HG03469 (cell line): ENCODE data around the gene HMSD.
A peak's percentile ranks its signal among the peaks of the same experiment; 100 is the strongest.

ENCODE experiments used
- ATAC-seq: cut with Tn5 transposase; IDR thresholded peaks from one replicate; pipeline ENCODE4 v1.9.1; 2021; ENCODE audit warnings: mild to moderate bottlenecking, moderate library complexity, moderate number of reproducible peaks; ENCODE audit not compliant: unreplicated experiment

Gene HMSD

GRCh38 chr18:63953811-63954210 is 4.7 kb downstream of the HMSD start:
- no peak for ATAC-seq

- ATAC-seq: no peak
These were observed 7.7 kb downstream of the HMSD start for GRCh38 chr18:63956755-63957154.

DNA sequence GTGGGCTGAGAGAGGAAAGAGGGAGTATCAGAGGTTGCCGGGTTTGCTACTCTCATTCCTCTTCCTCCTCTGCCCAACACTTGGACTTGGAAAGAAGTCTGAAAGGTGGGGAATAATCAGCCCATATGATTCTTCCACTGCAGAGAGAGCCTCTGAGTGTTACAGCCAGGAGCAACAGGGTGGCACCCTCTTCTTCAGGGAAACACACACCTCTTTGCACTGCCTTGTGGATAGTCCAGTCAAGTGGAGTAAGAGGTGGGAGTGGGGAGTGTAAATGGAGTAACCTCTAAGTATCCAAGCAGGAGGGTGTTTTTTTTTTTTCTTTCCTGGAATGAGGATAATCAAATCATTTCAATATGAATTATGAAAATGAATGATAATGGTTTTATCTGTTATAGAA is 11.8 kb downstream of the HMSD start:
- no peak for ATAC-seq

DNA sequence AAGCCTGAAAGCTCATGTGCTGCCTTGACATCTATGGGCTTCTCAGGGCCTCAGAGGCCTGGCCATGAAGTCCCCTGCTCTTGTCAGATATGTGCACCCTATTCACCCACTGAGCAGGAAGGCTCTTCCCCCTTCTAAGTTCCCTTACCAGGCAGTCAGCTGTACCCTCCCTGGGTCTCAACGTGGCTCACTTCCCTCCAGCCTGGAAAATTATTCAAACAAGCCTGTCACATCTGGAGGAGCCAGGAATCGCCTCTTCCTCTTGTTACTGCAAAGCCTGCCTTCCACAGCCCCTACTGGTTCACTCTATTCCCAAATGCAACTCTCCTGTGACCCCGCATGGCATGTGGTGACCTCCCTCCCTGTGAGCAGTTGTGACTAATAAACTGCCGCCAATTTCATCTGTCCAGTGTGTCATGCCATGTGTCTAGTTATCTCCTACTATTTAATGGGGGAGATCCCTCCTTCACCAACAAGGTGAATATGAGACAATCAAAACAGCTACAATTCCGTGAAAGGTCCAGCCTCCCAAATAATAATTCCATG is 12.4 kb downstream of the HMSD start:
- no peak for ATAC-seq

- ATAC-seq: no peak
These were observed 13.0 kb downstream of the HMSD start for GRCh38 chr18:63962137-63962536.

- peak; percentile 79 for ATAC-seq
These were observed 14.6 kb downstream of the HMSD start for GRCh38 chr18:63963615-63964256.

GRCh38 chr18:63964908-63965307 is 15.8 kb downstream of the HMSD start:
- ATAC-seq: no peak

DNA sequence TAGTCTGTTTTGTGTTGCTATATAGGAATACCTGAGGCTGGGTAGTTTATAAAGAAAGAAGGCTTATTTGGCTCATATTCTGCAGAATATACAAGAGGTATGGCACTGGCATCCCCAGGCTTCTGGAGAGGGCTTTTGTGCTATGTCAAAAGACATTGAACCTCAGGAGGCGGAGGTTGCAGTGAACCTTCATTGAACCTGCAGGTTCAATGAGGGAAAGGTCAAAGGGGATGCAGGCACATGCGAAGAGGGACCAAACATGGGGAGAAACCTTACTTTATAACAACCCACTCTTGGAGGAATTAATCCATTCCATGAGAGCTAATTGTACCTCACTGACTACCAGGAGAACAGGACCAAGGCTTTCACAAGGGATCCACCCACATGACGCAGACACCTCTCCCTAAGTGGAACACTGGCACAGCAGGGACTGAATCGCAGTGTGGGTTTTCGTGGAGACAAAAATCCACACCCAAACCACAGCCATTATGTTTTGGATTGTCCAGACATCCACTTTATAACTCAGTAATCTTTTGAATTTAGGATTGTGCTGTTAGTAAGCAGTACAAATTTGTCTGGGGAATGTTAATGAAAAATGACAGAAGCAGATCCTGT is 16.7 kb downstream of the HMSD start:
- no peak for ATAC-seq

GRCh38 chr18:63969942-63970808 is 21.1 kb downstream of the HMSD start, which contains the start of gene SERPINB8:
SERPINB8 (plus strand) TSS chr18:63970081; CDS start chr18:63978309, 8,228 bp downstream.
- peak; percentile 84 for ATAC-seq

DNA sequence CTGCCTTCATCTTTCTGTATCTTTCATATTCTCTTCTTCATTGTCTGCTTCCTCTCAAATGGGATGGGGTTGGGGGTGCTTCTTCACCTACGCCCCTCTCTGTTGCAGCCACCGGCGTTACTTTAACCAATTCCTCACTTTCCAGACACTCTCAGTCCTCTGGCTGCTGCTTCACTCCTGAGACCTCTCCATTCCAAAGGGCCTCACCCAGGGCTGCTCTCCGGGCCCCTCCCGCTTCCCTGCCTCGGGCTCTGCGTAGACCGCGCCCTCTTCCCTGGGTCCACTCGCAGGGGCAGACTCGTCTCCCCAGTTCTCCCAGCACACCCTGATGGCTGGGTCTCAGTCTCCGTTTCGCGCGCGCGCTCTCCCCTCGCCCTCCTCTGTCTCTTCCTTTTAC is 21.7 kb downstream of the HMSD start:
- no peak for ATAC-seq

GRCh38 chr18:63971320-63972001 is 22.4 kb downstream of the HMSD start:
- no peak for ATAC-seq

DNA sequence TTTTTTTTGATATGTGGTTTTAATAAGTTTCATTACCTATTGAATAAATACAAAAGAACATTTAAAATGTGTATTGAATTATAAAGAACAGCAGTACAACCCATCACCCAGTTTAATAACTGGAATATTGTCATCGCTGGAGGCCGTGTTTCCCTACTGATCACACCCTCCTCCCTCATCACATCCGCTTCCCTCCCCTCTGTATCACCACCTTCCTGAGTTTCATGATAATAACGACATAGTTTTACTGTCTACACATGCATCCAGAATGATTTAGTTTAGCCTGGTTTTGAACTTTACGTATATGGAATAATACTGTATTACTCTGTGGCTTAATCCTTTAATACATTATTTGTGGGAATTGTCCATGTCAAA is 22.9 kb downstream of the HMSD start:
- no peak for ATAC-seq

DNA sequence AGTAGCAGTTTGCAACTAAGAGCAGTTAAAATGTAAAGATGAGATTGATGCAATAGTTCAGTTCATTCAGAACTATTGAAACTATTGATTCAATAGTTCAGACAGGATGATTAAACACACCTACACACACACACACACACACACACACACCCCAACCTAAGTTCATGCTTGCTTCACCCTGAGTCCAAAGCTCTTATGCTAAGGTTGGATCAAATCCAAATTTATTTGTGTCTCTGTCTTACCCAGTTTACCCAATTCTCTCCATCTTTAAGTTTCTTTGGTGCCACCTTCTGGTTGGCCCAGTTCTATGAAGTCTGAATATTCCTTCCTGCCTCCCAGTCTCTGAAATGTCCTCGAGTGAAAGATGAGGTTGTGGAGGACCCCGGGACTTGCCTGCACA is 25.9 kb downstream of the HMSD start:
- no peak for ATAC-seq

GRCh38 chr18:63975628-63976027 is 26.5 kb downstream of the HMSD start:
- no peak for ATAC-seq

DNA sequence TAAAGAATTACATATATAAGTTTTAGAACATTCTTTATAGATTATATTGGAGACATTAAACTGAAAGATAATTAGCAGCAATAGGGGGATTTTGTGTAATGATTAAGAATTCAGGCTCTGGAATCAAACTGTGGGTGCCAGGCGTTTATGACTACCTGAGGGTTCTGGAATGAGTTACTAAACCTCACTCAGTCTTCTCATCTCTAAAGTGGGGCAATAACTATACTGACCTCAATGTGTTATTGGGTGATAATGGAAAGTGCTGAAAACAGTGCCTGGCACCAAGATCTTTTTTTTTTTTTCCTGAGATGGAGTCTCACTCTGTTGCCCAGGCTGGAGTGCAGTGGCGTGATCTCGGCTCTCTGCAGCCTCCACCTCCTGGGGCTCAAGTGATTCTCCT is 27.9 kb downstream of the HMSD start:
- ATAC-seq: no peak

GRCh38 chr18:63979409-63979920 is 30.4 kb downstream of the HMSD start:
- peak; percentile 83 for ATAC-seq

GRCh38 chr18:63980027-63980426 is 30.9 kb downstream of the HMSD start:
- no peak for ATAC-seq

- ATAC-seq: no peak
These were observed 31.9 kb downstream of the HMSD start for GRCh38 chr18:63980896-63981460.

DNA sequence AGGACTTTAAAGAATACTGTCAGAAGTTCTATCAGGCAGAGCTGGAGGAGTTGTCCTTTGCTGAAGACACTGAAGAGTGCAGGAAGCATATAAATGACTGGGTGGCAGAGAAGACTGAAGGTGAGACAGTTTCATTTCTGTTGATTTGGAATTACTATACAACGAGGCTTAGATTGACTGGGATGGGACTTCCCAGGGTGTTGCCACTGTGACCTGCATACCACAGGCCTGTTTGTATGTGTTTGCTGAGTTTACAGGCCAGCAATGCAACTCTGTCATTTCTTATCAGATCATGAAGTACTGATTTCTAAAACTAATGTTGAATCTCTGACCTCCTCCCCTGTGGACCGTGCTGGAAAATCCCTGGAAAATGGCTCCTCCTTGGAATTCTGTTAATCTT is 32.6 kb downstream of the HMSD start:
- no peak for ATAC-seq

DNA sequence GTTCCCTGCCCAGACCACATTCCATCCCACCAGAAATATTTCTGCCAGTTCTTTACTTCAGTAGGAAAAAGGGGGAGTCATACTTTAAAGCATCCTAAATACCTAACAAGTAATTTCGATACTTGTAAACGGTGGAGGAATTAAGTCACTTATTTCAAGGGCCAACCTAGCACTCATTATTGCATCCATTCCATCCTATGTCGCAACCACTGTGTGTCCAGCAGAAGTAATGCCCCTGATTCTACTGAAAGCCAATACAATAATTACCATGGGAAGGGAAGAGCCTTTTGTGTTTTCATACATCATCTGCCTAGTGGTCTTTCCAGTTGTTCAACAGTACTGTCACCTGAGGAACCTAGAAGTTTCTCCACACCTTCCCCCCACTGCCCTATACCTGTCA is 33.3 kb downstream of the HMSD start:
- no peak for ATAC-seq
